H1 (cell line): Measurements from ENCODE around the gene PAXX. TPM values are rescaled to one million over a fixed set of nuclear protein-coding genes. Genes with fewer than 3 reads are reported as not detected.

ENCODE experiments used
- CTCF ChIA-PET: fragments of 300-600 bp; sonication (Branson Sonifier 250); formaldehyde crosslinking; loops from one replicate; lab custom pipeline; 2021; ENCODE audit not compliant: partially characterized antibody; lab: Charles Lee
- POLR2A ChIA-PET: fragments of 300-600 bp; sonication (Branson Sonifier 250); formaldehyde crosslinking; loops from one replicate; lab custom pipeline; 2021; ENCODE audit warnings: inconsistent platforms; ENCODE audit not compliant: partially characterized antibody; lab: Charles Lee
- DNase-seq, 2 experiments: peaks; one replicate each; pipeline versions ENCODE4 v3.0.0 to v3.0.0-alpha.2; 2010 to 2022; ENCODE audit warnings: low spot score in 2 of 2, low read depth in 1 of 2, mixed read lengths in 1 of 2
- FAIRE-seq: peaks from 2 replicates; lab custom pipeline; 2011; peaks lifted over from hg19 to GRCh38; lab: Jason Lieb, UNC
- H2AFZ ChIP-seq: 2 replicates; pipeline ENCODE4 v1.8.1; 2012; ENCODE audit warnings: low read length, inconsistent platforms
- H2AK5ac ChIP-seq: 2 replicates; pipeline ENCODE4 v1.6.1; 2013; ENCODE audit warnings: low read depth, low read length
- H2BK120ac ChIP-seq: replicated peaks from 2 replicates; pipeline ENCODE3; 2013; ENCODE audit warnings: low read depth, low read length, inconsistent platforms
- H2BK12ac ChIP-seq: 2 replicates; pipeline ENCODE4 v1.6.1; 2013; ENCODE audit warnings: low read depth, low read length
- H2BK15ac ChIP-seq: 2 replicates; pipeline ENCODE4 v1.6.1; 2013; ENCODE audit warnings: low read length
- H2BK20ac ChIP-seq: 2 replicates; pipeline ENCODE4 v1.6.1; 2013; ENCODE audit warnings: low read length
- H2BK5ac ChIP-seq: 2 replicates; pipeline ENCODE4 v1.6.1; 2013; ENCODE audit warnings: low read depth, low read length
- H3K14ac ChIP-seq: 2 replicates; pipeline ENCODE4 v1.6.1; 2013; ENCODE audit warnings: inconsistent platforms; ENCODE audit not compliant: insufficient read length
- H3K18ac ChIP-seq: 2 replicates; pipeline ENCODE4 v1.6.1; 2013; ENCODE audit warnings: low read length; ENCODE audit errors: extremely low read depth
- H3K23ac ChIP-seq: 2 replicates; pipeline ENCODE4 v1.6.1; 2013; ENCODE audit warnings: inconsistent platforms; ENCODE audit not compliant: insufficient read length
- H3K23me2 ChIP-seq: 2 replicates; pipeline ENCODE4 v1.6.1; 2013; ENCODE audit warnings: low read depth, low read length
- H3K27ac ChIP-seq: 2 replicates; pipeline ENCODE4 v1.6.1; 2011; ENCODE audit warnings: low read depth, low read length, inconsistent platforms
- H3K27me3 ChIP-seq, 4 experiments: replicated peaks in 1 of 4; 1 replicate in 1 of 4; 2 replicates in 3 of 4; pipeline versions ENCODE4 v1.6.1 to v1.8.1; 2011 to 2013; ENCODE audit warnings: low read length in 3 of 4, mild to moderate bottlenecking in 3 of 4, inconsistent platforms in 2 of 4, mixed read lengths in 2 of 4, moderate library complexity in 1 of 4; ENCODE audit not compliant: control insufficient read depth in 3 of 4, insufficient read depth in 3 of 4; ENCODE audit errors: extremely low read depth in 1 of 4
- H3K36me3 ChIP-seq, 4 experiments: 2 replicates each; pipeline versions ENCODE4 v1.6.1 to v1.8.1; 2011 to 2013; ENCODE audit warnings: mild to moderate bottlenecking in 4 of 4, low read length in 3 of 4, moderate library complexity in 2 of 4, control low read depth in 1 of 4, inconsistent platforms in 1 of 4; ENCODE audit not compliant: insufficient read depth in 4 of 4, control insufficient read depth in 2 of 4
- H3K4ac ChIP-seq: replicated peaks from 2 replicates; pipeline ENCODE3; 2013; ENCODE audit warnings: low read length, low read depth, mixed read lengths, inconsistent platforms; ENCODE audit not compliant: insufficient read length
- H3K4me1 ChIP-seq, 4 experiments: replicated peaks in 1 of 4; 1 replicate in 1 of 4; 2 replicates in 3 of 4; pipeline versions ENCODE4 v1.6.1 to v1.8.1; 2011 to 2013; ENCODE audit warnings: low read length in 3 of 4, inconsistent platforms in 2 of 4, mixed read lengths in 1 of 4; ENCODE audit not compliant: insufficient read depth in 4 of 4, control insufficient read depth in 3 of 4
- H3K4me2 ChIP-seq, 2 experiments: 2 replicates each; pipeline versions ENCODE4 v1.6.1 to v1.8.1; 2011 to 2013; ENCODE audit warnings: low read depth in 2 of 2, low read length in 2 of 2, control low read depth in 1 of 2, inconsistent platforms in 1 of 2, mild to moderate bottlenecking in 1 of 2; ENCODE audit not compliant: insufficient read depth in 1 of 2
- H3K4me3 ChIP-seq, 4 experiments: fragments of 200-600, 300-600 bp in 1 of 4; sonication (generic), shearing (Covaris generic), sonication (Bioruptor Twin) in 1 of 4; 2 replicates each; pipeline versions ENCODE4 v1.5.1 to v1.8.1; 2011 to 2016; ENCODE audit warnings: low read length in 4 of 4, low read depth in 3 of 4, control low read depth in 2 of 4, inconsistent platforms in 2 of 4, mild to moderate bottlenecking in 2 of 4, mixed read lengths in 1 of 4, moderate library complexity in 1 of 4; ENCODE audit not compliant: insufficient read depth in 2 of 4; ENCODE audit errors: extremely low read depth in 1 of 4
- H3K56ac ChIP-seq: replicated peaks from 2 replicates; pipeline ENCODE3; 2013; ENCODE audit warnings: low read depth, mild to moderate bottlenecking, mixed read lengths, low read length, inconsistent platforms; ENCODE audit not compliant: insufficient read length
- H3K79me1 ChIP-seq: 2 replicates; pipeline ENCODE4 v1.6.1; 2013; ENCODE audit warnings: low read depth, low read length, control low read depth
- H3K79me2 ChIP-seq, 2 experiments: 2 replicates each; pipeline versions ENCODE4 v1.6.1 to v1.8.1; 2012 to 2013; ENCODE audit warnings: low read length in 2 of 2, mild to moderate bottlenecking in 2 of 2, inconsistent platforms in 1 of 2; ENCODE audit not compliant: insufficient read depth in 2 of 2, control insufficient read depth in 1 of 2
- H3K9ac ChIP-seq, 4 experiments: replicated peaks in 1 of 4; 1 replicate in 1 of 4; 2 replicates in 3 of 4; pipeline versions ENCODE4 v1.6.1 to v1.8.1; 2011 to 2013; ENCODE audit warnings: low read depth in 3 of 4, low read length in 3 of 4, control low read depth in 2 of 4, mild to moderate bottlenecking in 2 of 4, moderate library complexity in 2 of 4, inconsistent platforms in 1 of 4; ENCODE audit errors: extremely low read depth in 1 of 4
- H3K9me3 ChIP-seq, 2 experiments: 2 replicates each; pipeline versions ENCODE4 v1.6.1 to v1.8.1; 2012 to 2013; ENCODE audit warnings: mild to moderate bottlenecking in 2 of 2, moderate library complexity in 2 of 2, control low read depth in 1 of 2, inconsistent platforms in 1 of 2, low read depth in 1 of 2, low read length in 1 of 2, mixed read lengths in 1 of 2; ENCODE audit not compliant: insufficient read depth in 2 of 2
- H4K20me1 ChIP-seq, 2 experiments: replicated peaks in 1 of 2; 2 replicates each; pipeline versions ENCODE3 to v1.8.1; 2011 to 2013; ENCODE audit warnings: inconsistent platforms in 2 of 2, low read length in 2 of 2, mild to moderate bottlenecking in 1 of 2; ENCODE audit not compliant: insufficient read depth in 2 of 2, control insufficient read depth in 1 of 2
- H4K5ac ChIP-seq: 2 replicates; pipeline ENCODE4 v1.6.1; 2013; ENCODE audit warnings: low read length, low read depth, mixed read lengths, inconsistent platforms; ENCODE audit not compliant: insufficient read length
- H4K8ac ChIP-seq: 2 replicates; pipeline ENCODE4 v1.8.0; 2013; ENCODE audit warnings: mild to moderate bottlenecking, moderate library complexity, low read length, inconsistent platforms; ENCODE audit not compliant: insufficient read depth; ENCODE audit errors: extremely low read depth
- H4K91ac ChIP-seq: replicated peaks from 2 replicates; pipeline ENCODE3; 2013; ENCODE audit warnings: low read length, mixed read lengths, inconsistent platforms; ENCODE audit not compliant: insufficient read length
- CBX8 ChIP-seq: fragments of 300-800, 300-1000 bp; sonication (generic); IDR thresholded peaks from 2 replicates; pipeline ENCODE4 v1.7.1; 2016; ENCODE audit warnings: low read depth, low read length, borderline replicate concordance
- CHD1 ChIP-seq: IDR thresholded peaks from 2 replicates; pipeline ENCODE4 v1.6.1; 2012; ENCODE audit warnings: low read depth, low read length, improper control_type of control experiment
- EP300 ChIP-seq, 2 experiments: IDR thresholded peaks; 1 replicate in 1 of 2; 2 replicates in 1 of 2; pipeline ENCODE4 v1.6.1; 2011 to 2012; ENCODE audit warnings: low read depth in 2 of 2, low read length in 2 of 2, mild to moderate bottlenecking in 2 of 2, borderline replicate concordance in 1 of 2, inconsistent platforms in 1 of 2, moderate library complexity in 1 of 2
- NRF1 ChIP-seq: IDR thresholded peaks from 2 replicates; pipeline ENCODE4 v1.6.1; 2011; ENCODE audit warnings: mild to moderate bottlenecking, low read depth, low read length, improper control_type of control experiment
- SP2 ChIP-seq: IDR thresholded peaks from 2 replicates; pipeline ENCODE4 v1.6.1; 2012; ENCODE audit warnings: mild to moderate bottlenecking, low read length, inconsistent platforms
- TAF1 ChIP-seq: IDR thresholded peaks from 2 replicates; pipeline ENCODE4 v1.6.1; 2011; ENCODE audit warnings: mild to moderate bottlenecking, low read depth, low read length
- TCF12 ChIP-seq: IDR thresholded peaks from 2 replicates; pipeline ENCODE4 v1.6.1; 2011; ENCODE audit warnings: low read depth, mild to moderate bottlenecking, low read length
- WGBS, 2 experiments: shearing (Covaris generic) in 1 of 2; methylation state at CpG; one replicate each; pipeline versions ENCODE4 v1.1.6 to v1.1.7; 2013 to 2015; ENCODE audit warnings: low lambda C conversion rate in 2 of 2, mixed read lengths in 2 of 2, inconsistent platforms in 1 of 2, low coverage in 1 of 2, missing lambda C conversion rate in 1 of 2; ENCODE audit not compliant: insufficient replicate concordance in 2 of 2, insufficient coverage in 1 of 2, insufficient read length in 1 of 2; ENCODE audit errors: extremely low coverage in 1 of 2, missing lambda C conversion rate in 1 of 2; 5-methylcytosine and 5-hydroxymethylcytosine counted together
- polyA plus RNA-seq, 7 experiments: library from polyadenylated mRNA; depleted of rRNA in 3 of 7; stranded (reverse) in 5 of 7; unstranded in 2 of 7; fragments of >200 nt in 5 of 7; fragments of 200-250 nt in 2 of 7; gene quantifications; 1 replicate in 5 of 7; 2 replicates in 1 of 7; 4 replicates in 1 of 7; pipeline versions ENCODE4 v1.2.1 to v1.2.3, GENCODE V29; 2011 to 2013; ENCODE audit warnings: missing spikeins in 2 of 7, mixed read lengths in 2 of 7
- total RNA-seq: library from RNA; stranded (reverse); fragmentation: NEBNext Ultra II Directional; extraction: Animal tissue kit (Norgen Biotek cat#: 25700); gene quantifications from 2 replicates; pipeline ENCODE4 v1.2.1, GENCODE V29; 2021
- TF ChIP-seq, protein P1 (sequence below): IDR thresholded peaks from 2 replicates; pipeline ENCODE4 v1.6.1; 2011; ENCODE audit warnings: low read depth, mild to moderate bottlenecking, low read length; ENCODE audit not compliant: insufficient read depth
- TF ChIP-seq, protein P2 (sequence below): IDR thresholded peaks from 2 replicates; pipeline ENCODE4 v1.6.1; 2012; ENCODE audit warnings: inconsistent platforms
- TF ChIP-seq, protein P3 (sequence below): IDR thresholded peaks from 2 replicates; pipeline ENCODE4 v1.6.1; 2011; ENCODE audit warnings: low read length, improper control_type of control experiment

PAXX gene
- total and polyA plus RNA-seq, 2 of the 8 experiments (the other 6 are each of a cell fraction or from before 2014, with no cell fraction given), result 43.4 to 45.9 TPM

GRCh38 chr9:137000177-137000930 is 8.1 kb downstream of the PAXX start:
- H2AFZ ChIP-seq, result no peak overlapping the region
- no peak overlapping the region for H2AK5ac ChIP-seq
- no peaks in the 10 kb centered on the region for H3K79me2 ChIP-seq
- H4K20me1 ChIP-seq, result no peaks in the 10 kb centered on the region
- H3K9me3 ChIP-seq, result peaks cover 0 to 2% of the 10 kb centered on the region in 2 experiments; a peak in 1 of 4 replicates
- H3K27me3 ChIP-seq, result no peaks in the 10 kb centered on the region; a peak in 1 of 7 replicates
- no peak overlapping the region for H2BK20ac ChIP-seq
- H3K27ac ChIP-seq, result no peak overlapping the region
- no peak overlapping the region for H3K14ac ChIP-seq
- H4K91ac ChIP-seq, result no peak overlapping the region
- H3K79me1 ChIP-seq, result no peaks in the 10 kb centered on the region
- DNase-seq (no peak), FAIRE-seq (no peak)
- H3K36me3 ChIP-seq, result no peaks in the 10 kb centered on the region
- H3K4me3 ChIP-seq, result no peak overlapping the region
- no peak overlapping the region for H2BK120ac ChIP-seq
- H2BK15ac ChIP-seq, result no peak overlapping the region
- peaks cover 11% of the 10 kb centered on the region; the same call in 1 of the 2 replicates for H3K23me2 ChIP-seq
- H2BK5ac ChIP-seq, result no peak overlapping the region
- no peak overlapping the region for H3K23ac ChIP-seq
- peaks cover 0 to 16% (median 8%) of the 10 kb centered on the region in 4 experiments; a peak in 6 of 7 replicates for H3K4me1 ChIP-seq
- ChIA-PET CTCF (interaction anchor here (0.5 to 2.2 kb wide), 7 partner anchors 24 to 222 kb away, joined by 3 to 10 read pairs (median 8); no protein-coding TSS in a partner anchor), POLR2A (no interaction called here)
- H3K18ac ChIP-seq, result no peak overlapping the region
- H3K9ac ChIP-seq, result no peak overlapping the region
- WGBS, 2 experiments, result 84% methylated on average over 9 of the region's 10 CpGs; no CpG with 5 or more reads in 1 of the 2 experiments
- no peak overlapping the region for H3K4me2 ChIP-seq
- H3K4ac ChIP-seq, result no peak overlapping the region
- H3K56ac ChIP-seq, result no peak overlapping the region
- H2BK12ac ChIP-seq, result no peak overlapping the region
- H4K5ac ChIP-seq, result no peak overlapping the region
- H4K8ac ChIP-seq, result no peak overlapping the region
- TF ChIP-seq, protein P1, sequence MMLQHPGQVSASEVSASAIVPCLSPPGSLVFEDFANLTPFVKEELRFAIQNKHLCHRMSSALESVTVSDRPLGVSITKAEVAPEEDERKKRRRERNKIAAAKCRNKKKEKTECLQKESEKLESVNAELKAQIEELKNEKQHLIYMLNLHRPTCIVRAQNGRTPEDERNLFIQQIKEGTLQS, result no peak
- TF ChIP-seq EP300 (IDR thresholded peaks at IDR 0.05; ENCODE audit: borderline replicate concordance in 1 of 2, low read depth in 2 of 2, low read length in 2 of 2) (no peak), NRF1 (no peak), SP2 (no peak), TCF12 (no peak), CBX8 (no peak), TAF1 (no peak), CHD1 (no peak)
- TF ChIP-seq, protein P2, sequence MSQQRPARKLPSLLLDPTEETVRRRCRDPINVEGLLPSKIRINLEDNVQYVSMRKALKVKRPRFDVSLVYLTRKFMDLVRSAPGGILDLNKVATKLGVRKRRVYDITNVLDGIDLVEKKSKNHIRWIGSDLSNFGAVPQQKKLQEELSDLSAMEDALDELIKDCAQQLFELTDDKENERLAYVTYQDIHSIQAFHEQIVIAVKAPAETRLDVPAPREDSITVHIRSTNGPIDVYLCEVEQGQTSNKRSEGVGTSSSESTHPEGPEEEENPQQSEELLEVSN, result no peak
- TF ChIP-seq, protein P3, sequence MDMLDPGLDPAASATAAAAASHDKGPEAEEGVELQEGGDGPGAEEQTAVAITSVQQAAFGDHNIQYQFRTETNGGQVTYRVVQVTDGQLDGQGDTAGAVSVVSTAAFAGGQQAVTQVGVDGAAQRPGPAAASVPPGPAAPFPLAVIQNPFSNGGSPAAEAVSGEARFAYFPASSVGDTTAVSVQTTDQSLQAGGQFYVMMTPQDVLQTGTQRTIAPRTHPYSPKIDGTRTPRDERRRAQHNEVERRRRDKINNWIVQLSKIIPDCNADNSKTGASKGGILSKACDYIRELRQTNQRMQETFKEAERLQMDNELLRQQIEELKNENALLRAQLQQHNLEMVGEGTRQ, result no peak
